ENCODE data around the gene SV2A.

Gene SV2A

GRCh38 chr1:149899460-149900284 lies 18.0 kb downstream of the SV2A start, which contains the start of gene BOLA1 (continued):
- TF ChIP-seq ZBTB6 (tag by site-specific recombination; IDR thresholded peaks at IDR 0.05) (peak; percentile 71), ZNF623 (tag by site-specific recombination; IDR thresholded peaks at IDR 0.05) (0 out of 2 replicates have a peak, but pooled peaks have one; percentile 6), KLF17 (tag by site-specific recombination; IDR thresholded peaks at IDR 0.05) (peak; percentile 28; the same call in 1 of the 2 replicates), ZNF280D (tag by site-specific recombination; IDR thresholded peaks at IDR 0.05) (no peak), GFI1B (tag by site-specific recombination; IDR thresholded peaks at IDR 0.05) (no peak), ZFP41 (tag by site-specific recombination; IDR thresholded peaks at IDR 0.05; ENCODE audit: borderline replicate concordance) (no peak), SALL2 (tag by site-specific recombination; IDR thresholded peaks at IDR 0.05; ENCODE audit: borderline replicate concordance) (no peak), ZNF239 (tag by site-specific recombination; IDR thresholded peaks at IDR 0.05) (no peak), ZNF221 (tag by site-specific recombination; IDR thresholded peaks at IDR 0.05; ENCODE audit: borderline replicate concordance) (no peak), ZNF184 (tag by site-specific recombination; IDR thresholded peaks at IDR 0.05) (no peak; the same call in 1 of the 2 replicates), ZNF571 (tag by site-specific recombination; IDR thresholded peaks at IDR 0.05) (no peak), ZNF747 (tag by site-specific recombination; IDR thresholded peaks at IDR 0.05) (no peak), ZNF248 (tag by site-specific recombination; IDR thresholded peaks at IDR 0.05) (no peak), ZNF138 (tag by site-specific recombination; IDR thresholded peaks at IDR 0.05; ENCODE audit: borderline replicate concordance) (no peak), ZNF76 (tag by site-specific recombination; IDR thresholded peaks at IDR 0.05; ENCODE audit: borderline replicate concordance, low read depth) (peak; percentile 98), ZNF580 (tag by site-specific recombination; IDR thresholded peaks at IDR 0.05) (peak; percentile 74), PRDM1 (tag by site-specific recombination; IDR thresholded peaks at IDR 0.05) (0 out of 2 replicates have a peak, but pooled peaks have one; percentile 12), HOXA7 (CRISPR knock-in tag; IDR thresholded peaks at IDR 0.05; ENCODE audit: borderline replicate concordance) (no peak), ZNF624 (tag by site-specific recombination; IDR thresholded peaks at IDR 0.05) (no peak), ZNF391 (tag by site-specific recombination; IDR thresholded peaks at IDR 0.05; ENCODE audit: borderline replicate concordance, low read depth) (peak; percentile 17; the same call in 1 of the 2 replicates), ZNF37A (tag by site-specific recombination; IDR thresholded peaks at IDR 0.05) (no peak), GLIS1 (tag by site-specific recombination; IDR thresholded peaks at IDR 0.05) (peak; percentile 73), REPIN1 (tag by site-specific recombination; IDR thresholded peaks at IDR 0.05; ENCODE audit: low read depth) (no peak), PATZ1 (tag by site-specific recombination; IDR thresholded peaks at IDR 0.05) (0 out of 2 replicates have a peak, but pooled peaks have one; percentile 21), KLF8 (tag by site-specific recombination; IDR thresholded peaks at IDR 0.05) (0 out of 2 replicates have a peak, but pooled peaks have one; percentile 46), ZNF202 (tag by site-specific recombination; IDR thresholded peaks at IDR 0.05; ENCODE audit: borderline replicate concordance) (peak; percentile 60; the same call in 1 of the 2 replicates), ZNF701 (tag by site-specific recombination; IDR thresholded peaks at IDR 0.05) (no peak), ZNF555 (tag by site-specific recombination; conservative IDR thresholded peaks at IDR 0.05) (no peak), ZNF121 (tag by site-specific recombination; IDR thresholded peaks at IDR 0.05) (no peak), ZNF645 (tag by site-specific recombination; IDR thresholded peaks at IDR 0.05) (no peak), ZNF155 (tag by site-specific recombination; IDR thresholded peaks at IDR 0.05) (no peak)
